ENCODE data around the gene RGMA.

DNA sequence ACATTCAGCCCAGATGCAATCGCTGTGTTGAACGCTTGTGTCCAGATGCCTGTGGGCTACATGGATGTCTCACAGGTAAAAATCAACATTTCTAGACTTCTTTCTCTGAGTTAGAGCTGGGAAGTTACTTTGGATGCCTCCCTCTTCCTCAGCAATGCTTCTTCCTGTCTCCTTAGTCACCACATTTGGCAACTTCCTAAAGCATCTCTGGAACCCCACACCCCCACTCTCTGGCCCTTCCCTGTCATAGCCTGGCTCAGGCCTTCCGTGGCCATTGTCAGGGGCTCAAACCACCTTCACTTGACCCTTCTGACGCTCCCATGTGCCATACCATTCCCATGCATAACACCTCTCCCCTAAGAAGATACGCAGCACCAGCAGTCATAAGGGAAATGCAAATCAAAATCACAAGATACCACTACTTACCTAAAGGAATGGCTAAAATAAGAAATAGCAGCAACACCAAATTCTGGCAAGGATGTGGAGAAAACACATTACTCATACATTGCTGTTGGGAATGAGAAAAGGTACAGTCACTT is 21.6 kb upstream of the RGMA start:
- TF ChIP-seq, protein P1, sequence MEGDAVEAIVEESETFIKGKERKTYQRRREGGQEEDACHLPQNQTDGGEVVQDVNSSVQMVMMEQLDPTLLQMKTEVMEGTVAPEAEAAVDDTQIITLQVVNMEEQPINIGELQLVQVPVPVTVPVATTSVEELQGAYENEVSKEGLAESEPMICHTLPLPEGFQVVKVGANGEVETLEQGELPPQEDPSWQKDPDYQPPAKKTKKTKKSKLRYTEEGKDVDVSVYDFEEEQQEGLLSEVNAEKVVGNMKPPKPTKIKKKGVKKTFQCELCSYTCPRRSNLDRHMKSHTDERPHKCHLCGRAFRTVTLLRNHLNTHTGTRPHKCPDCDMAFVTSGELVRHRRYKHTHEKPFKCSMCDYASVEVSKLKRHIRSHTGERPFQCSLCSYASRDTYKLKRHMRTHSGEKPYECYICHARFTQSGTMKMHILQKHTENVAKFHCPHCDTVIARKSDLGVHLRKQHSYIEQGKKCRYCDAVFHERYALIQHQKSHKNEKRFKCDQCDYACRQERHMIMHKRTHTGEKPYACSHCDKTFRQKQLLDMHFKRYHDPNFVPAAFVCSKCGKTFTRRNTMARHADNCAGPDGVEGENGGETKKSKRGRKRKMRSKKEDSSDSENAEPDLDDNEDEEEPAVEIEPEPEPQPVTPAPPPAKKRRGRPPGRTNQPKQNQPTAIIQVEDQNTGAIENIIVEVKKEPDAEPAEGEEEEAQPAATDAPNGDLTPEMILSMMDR (IDR thresholded peaks at IDR 0.05): no peak
- TF ChIP-seq POLR2A (IDR thresholded peaks at IDR 0.05): no peak

Measured in right lobe of liver (tissue), 4 donors.